HG03095 (cell line): ENCODE results near the gene B3GALNT2.

Experiments
- ATAC-seq: cut with Tn5 transposase; IDR thresholded peaks from one replicate; pipeline ENCODE4 v1.9.1; 2021; ENCODE audit warnings: moderate library complexity; ENCODE audit not compliant: unreplicated experiment

Gene B3GALNT2

GRCh38 chr1:235411489-235412486 is 92.5 kb downstream of the B3GALNT2 start:
- no peak for ATAC-seq

DNA sequence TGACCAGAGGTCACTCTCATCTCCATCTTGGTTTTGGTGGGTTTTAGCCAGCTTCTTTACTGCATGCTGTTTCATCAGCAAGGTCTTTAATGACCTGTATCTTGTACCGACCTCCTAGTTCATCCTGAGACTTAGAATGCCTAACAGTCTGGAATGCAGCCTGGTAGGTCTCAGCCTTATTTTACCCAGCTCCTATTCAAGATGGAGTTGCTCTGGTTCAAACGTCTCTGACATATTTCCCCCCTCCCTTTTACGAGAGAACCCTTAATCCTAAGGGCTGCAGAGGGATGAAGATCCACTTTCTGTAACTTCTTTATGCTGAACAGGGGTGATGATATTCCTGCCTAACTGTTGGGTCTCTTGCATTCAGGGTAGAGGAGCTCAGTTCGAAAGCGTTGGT is 93.8 kb downstream of the B3GALNT2 start:
- no peak for ATAC-seq

- no peak for ATAC-seq
Observed at GRCh38 chr1:235409042-235409820, 95.0 kb downstream of the B3GALNT2 start.

GRCh38 chr1:235408503-235408960 is 95.7 kb downstream of the B3GALNT2 start:
- no peak for ATAC-seq

GRCh38 chr1:235407419-235407818 is 96.8 kb downstream of the B3GALNT2 start:
- no peak for ATAC-seq

- no peak for ATAC-seq
Observed at GRCh38 chr1:235404190-235404589, 100.1 kb downstream of the B3GALNT2 start.

DNA sequence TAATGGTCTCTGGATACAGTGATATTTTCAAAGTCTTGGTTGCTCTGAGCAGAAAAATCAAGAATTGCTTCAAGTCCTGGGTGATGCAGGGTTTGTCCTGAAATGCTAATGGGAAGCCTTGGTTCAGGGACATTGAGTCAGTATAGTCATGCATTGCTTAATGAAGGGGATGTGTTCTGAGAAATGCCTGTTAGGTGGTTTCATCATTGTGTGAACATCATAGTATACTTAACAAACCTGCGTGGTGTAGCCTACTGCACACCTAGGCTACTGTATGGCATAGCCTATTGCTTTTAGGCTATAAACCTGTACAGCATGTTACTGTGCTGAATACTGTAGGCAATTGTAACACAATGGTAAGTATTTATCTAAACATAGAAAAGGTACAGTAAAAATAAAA is 100.7 kb downstream of the B3GALNT2 start:
- no peak for ATAC-seq

DNA sequence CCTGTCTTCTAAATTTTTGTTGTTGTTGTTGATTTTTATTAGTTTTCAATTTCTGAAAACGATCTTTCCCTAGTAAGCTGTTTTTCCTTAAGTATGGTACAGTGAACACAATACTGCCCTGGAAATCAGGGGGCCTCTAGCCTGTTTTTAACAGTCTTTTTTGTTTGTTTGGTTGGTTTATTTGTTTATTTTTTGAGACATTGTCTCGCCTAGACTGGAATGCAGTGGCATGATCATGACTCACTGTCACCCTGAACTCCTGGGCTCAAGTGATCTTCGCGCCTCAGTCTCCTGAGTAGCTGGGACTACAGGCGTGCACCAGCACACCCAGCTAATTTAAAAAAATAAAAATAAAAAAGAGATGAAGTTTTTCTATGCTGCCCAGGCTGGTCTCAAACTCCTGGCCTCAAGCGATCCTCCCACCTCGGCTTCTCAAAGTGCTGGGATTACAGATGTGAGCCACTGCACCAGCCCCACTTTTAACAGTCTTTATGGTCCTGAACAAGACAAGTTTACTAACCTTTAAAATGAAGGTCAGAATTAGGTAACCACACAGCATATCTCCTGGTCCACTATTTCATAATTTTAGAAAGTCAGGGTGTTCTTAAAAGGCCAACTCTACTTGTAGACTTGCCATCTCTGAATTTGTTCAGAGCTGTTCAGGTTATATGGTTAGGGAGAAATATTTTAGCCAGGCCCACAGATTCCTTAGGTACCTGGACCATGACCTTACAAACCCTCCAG is 101.6 kb downstream of the B3GALNT2 start:
- no peak for ATAC-seq

- ATAC-seq, result no peak
Observed at GRCh38 chr1:235401251-235401650, 103.0 kb downstream of the B3GALNT2 start.
